WTC11 (cell line): ENCODE measurements around the gene ZBTB32. TPM values are rescaled to one million over a fixed set of nuclear protein-coding genes. Genes with fewer than 3 reads are reported as not detected.

Source experiments
- ATAC-seq: fragments of 200-7000 bp; cut with Tn5 transposase; 2 replicates; pipeline ENCODE4 v1.10.0; 2021; ENCODE audit warnings: mild to moderate bottlenecking, moderate library complexity
- CTCF ChIA-PET: fragments of 300-600 bp; sonication (Branson Sonifier 250); formaldehyde crosslinking; loops from one replicate; lab custom pipeline; 2021; ENCODE audit warnings: antibody characterized with exemption; lab: Charles Lee
- POLR2A ChIA-PET: fragments of 350-600 bp; sonication (Branson Sonifier 250); formaldehyde crosslinking; loops from one replicate; lab custom pipeline; 2021; ENCODE audit warnings: antibody characterized with exemption; lab: Charles Lee
- DNase-seq: peaks from one replicate; pipeline ENCODE4 v3.0.0; 2021; ENCODE audit warnings: low spot score
- H3K27ac Mint-ChIP-seq: 2 replicates; pipeline ENCODE4 v1.8.0; 2021; ENCODE audit warnings: mixed read lengths
- H3K27me3 Mint-ChIP-seq: 2 replicates; pipeline ENCODE4 v1.8.0; 2021; ENCODE audit warnings: low read depth, mild to moderate bottlenecking, moderate library complexity, mixed read lengths
- H3K36me3 Mint-ChIP-seq: 2 replicates; pipeline ENCODE4 v1.8.0; 2021; ENCODE audit warnings: mixed read lengths
- H3K4me1 Mint-ChIP-seq: 2 replicates; pipeline ENCODE4 v1.8.0; 2022; ENCODE audit warnings: mixed read lengths
- H3K4me3 Mint-ChIP-seq: 2 replicates; pipeline ENCODE4 v1.8.0; 2021; ENCODE audit warnings: mild to moderate bottlenecking, moderate library complexity, mixed read lengths
- H3K9me3 Mint-ChIP-seq: 2 replicates; pipeline ENCODE4 v1.8.0; 2021; ENCODE audit warnings: mixed read lengths
- ATF6 ChIP-seq: sonication (generic); formaldehyde crosslinking; IDR thresholded peaks from 2 replicates; pipeline ENCODE4 v1.8.1; 2023; ENCODE audit warnings: mild to moderate bottlenecking, missing genetic modification reagents
- CDX4 ChIP-seq: fragments of 250-450 bp; sonication (Bioruptor Pico); IDR thresholded peaks from 2 replicates; pipeline ENCODE4 v1.9.0; 2021; ENCODE audit warnings: moderate library complexity, mild to moderate bottlenecking, inconsistent platforms, borderline replicate concordance
- CREM ChIP-seq: sonication (generic); formaldehyde crosslinking; IDR thresholded peaks from 2 replicates; pipeline ENCODE4 v1.8.1; 2022; ENCODE audit warnings: mild to moderate bottlenecking, missing genetic modification reagents, moderate library complexity
- E2F1 ChIP-seq: sonication (generic); formaldehyde crosslinking; IDR thresholded peaks from 2 replicates; pipeline ENCODE4 v1.8.0; 2022; ENCODE audit warnings: mild to moderate bottlenecking, missing genetic modification reagents
- FOXJ3 ChIP-seq: sonication (generic); formaldehyde crosslinking; IDR thresholded peaks from 2 replicates; pipeline ENCODE4 v1.9.0; 2021; ENCODE audit warnings: missing genetic modification reagents, mild to moderate bottlenecking, borderline replicate concordance
- GTF2I ChIP-seq: fragments of 250-450 bp; sonication (Bioruptor Pico); conservative IDR thresholded peaks from 2 replicates; pipeline ENCODE4 v1.4.0; 2021; ENCODE audit warnings: mild to moderate bottlenecking
- HMGXB4 ChIP-seq: sonication (generic); formaldehyde crosslinking; IDR thresholded peaks from 2 replicates; pipeline ENCODE4 v1.8.1; 2023; ENCODE audit warnings: mild to moderate bottlenecking, moderate library complexity, missing genetic modification reagents
- IRF1 ChIP-seq: sonication (generic); formaldehyde crosslinking; IDR thresholded peaks from 2 replicates; pipeline ENCODE4 v1.8.0; 2023; ENCODE audit warnings: missing genetic modification reagents
- JUN ChIP-seq: sonication (generic); formaldehyde crosslinking; IDR thresholded peaks from 2 replicates; pipeline ENCODE4 v1.8.0; 2023; ENCODE audit warnings: mild to moderate bottlenecking, missing genetic modification reagents
- MLX ChIP-seq: sonication (generic); formaldehyde crosslinking; IDR thresholded peaks from 2 replicates; pipeline ENCODE4 v1.8.1; 2023; ENCODE audit warnings: mild to moderate bottlenecking, missing genetic modification reagents, moderate library complexity
- MXD4 ChIP-seq: fragments of 250-450 bp; sonication (Bioruptor Pico); IDR thresholded peaks from 2 replicates; pipeline ENCODE4 v1.8.0; 2021; ENCODE audit warnings: mild to moderate bottlenecking, moderate library complexity, borderline replicate concordance
- NR1H2 ChIP-seq: sonication (generic); formaldehyde crosslinking; IDR thresholded peaks from 2 replicates; pipeline ENCODE4 v1.9.0; 2021; ENCODE audit warnings: mild to moderate bottlenecking, moderate library complexity, missing genetic modification reagents
- STAT6 ChIP-seq: sonication (generic); formaldehyde crosslinking; conservative IDR thresholded peaks from 2 replicates; pipeline ENCODE4 v1.8.1; 2023; ENCODE audit warnings: mild to moderate bottlenecking, low read depth, missing genetic modification reagents, moderate library complexity
- TCF7 ChIP-seq: sonication (generic); formaldehyde crosslinking; IDR thresholded peaks from 2 replicates; pipeline ENCODE4 v1.8.0; 2022; ENCODE audit warnings: mild to moderate bottlenecking, low read depth, missing genetic modification reagents, moderate library complexity
- ZNF121 ChIP-seq: sonication (generic); formaldehyde crosslinking; IDR thresholded peaks from 2 replicates; pipeline ENCODE4 v1.8.0; 2023; ENCODE audit warnings: missing genetic modification reagents
- ZNF232 ChIP-seq: sonication (generic); formaldehyde crosslinking; IDR thresholded peaks from 2 replicates; pipeline ENCODE4 v1.8.0; 2022; ENCODE audit warnings: mild to moderate bottlenecking, missing genetic modification reagents
- ZNF416 ChIP-seq: fragments of 250-450 bp; sonication (Bioruptor Pico); IDR thresholded peaks from 2 replicates; pipeline ENCODE4 v1.9.0; 2021; ENCODE audit warnings: mild to moderate bottlenecking, inconsistent platforms
- ZNF423 ChIP-seq: fragments of 250-450 bp; sonication (Bioruptor Pico); IDR thresholded peaks from 2 replicates; pipeline ENCODE4 v2.1.2; 2022; ENCODE audit warnings: mild to moderate bottlenecking, moderate library complexity
- ZNF425 ChIP-seq: fragments of 250-450 bp; sonication (Bioruptor Pico); conservative IDR thresholded peaks from 2 replicates; pipeline ENCODE4 v1.9.0; 2021; ENCODE audit warnings: mild to moderate bottlenecking
- ZNF532 ChIP-seq: fragments of 250-450 bp; sonication (Bioruptor Pico); IDR thresholded peaks from 2 replicates; pipeline ENCODE4 v1.9.0; 2021; ENCODE audit warnings: mild to moderate bottlenecking, borderline replicate concordance
- total RNA-seq: library from RNA; stranded (reverse); gene quantifications from 3 replicates; pipeline ENCODE4 v1.2.3, GENCODE V29; 2021

ZBTB32 gene
- total RNA-seq, 1 experiment from 2014 or later, result 0.11 TPM

- no peak for TF ChIP-seq ZNF532 (CRISPR knock-in tag)
- no peak for TF ChIP-seq IRF1
- no peak for TF ChIP-seq CDX4 (CRISPR knock-in tag)
- TF ChIP-seq STAT6 (CRISPR knock-in tag), result no peak
- TF ChIP-seq ZNF232 (CRISPR knock-in tag), result no peak
- no peak for TF ChIP-seq GTF2I (CRISPR knock-in tag)
- TF ChIP-seq TCF7 (CRISPR knock-in tag), result no peak
- TF ChIP-seq ZNF423 (CRISPR knock-in tag), result no peak
- no peak for TF ChIP-seq ATF6 (CRISPR knock-in tag)
These were observed 25.4 kb downstream of the ZBTB32 start (continued) for GRCh38 chr19:35729763-35730162.

- H3K4me3 Mint-ChIP-seq, result no peak overlapping the region
- peaks cover 66% of the 10 kb centered on the region for H3K36me3 Mint-ChIP-seq
- CTCF ChIA-PET, result no interaction called here
- TF ChIP-seq NR1H2 (CRISPR knock-in tag) (no peak), ZNF425 (CRISPR knock-in tag) (no peak), JUN (CRISPR knock-in tag) (no peak), ZNF121 (CRISPR knock-in tag) (no peak), MXD4 (CRISPR knock-in tag) (no peak), HMGXB4 (CRISPR knock-in tag) (no peak), E2F1 (CRISPR knock-in tag) (no peak), ZNF416 (CRISPR knock-in tag) (no peak), CREM (CRISPR knock-in tag) (no peak), FOXJ3 (CRISPR knock-in tag) (no peak), MLX (CRISPR knock-in tag) (no peak)
These were observed 26.0 kb downstream of the ZBTB32 start for GRCh38 chr19:35730326-35730725.

More at GRCh38 chr19:35730326-35730725, 26.0 kb downstream of the ZBTB32 start:
- DNase-seq, result no peak
- no peak for ATAC-seq
- H3K9me3 Mint-ChIP-seq, result no peaks in the 10 kb centered on the region
- POLR2A ChIA-PET, result interaction anchor here (1.7 kb wide), 1 partner anchor 10 kb away, joined by 6 read pairs; no protein-coding TSS in a partner anchor
- no peaks in the 10 kb centered on the region for H3K27me3 Mint-ChIP-seq
- H3K27ac Mint-ChIP-seq, result no peak overlapping the region
- H3K4me1 Mint-ChIP-seq, result 0 out of 2 replicates have a peak, but pooled peaks cover 2% of the 10 kb centered on the region
